CD4-positive, alpha-beta T cell treated with Interleukin-15 for 4 hours (primary cell): ENCODE measurements around the gene PDE1A.
"Not testable (repeated sequence)": the region's sequence is repeated elsewhere in the genome, so short reads cannot be mapped to it uniquely, and the experiment has no call there.

Experiments used
- DNase-seq: peaks from one replicate; pipeline ENCODE4 v3.0.0-alpha.2; 2020; ENCODE audit warnings: low spot score

The PDE1A gene

GRCh38 chr2:182406221-182406620, 20.6 kb downstream of the PDE1A start:
- DNase-seq = no peak

GRCh38 chr2:182404975-182405561, 21.8 kb downstream of the PDE1A start:
- DNase-seq = no peak

GRCh38 chr2:182404092-182404491, 22.7 kb downstream of the PDE1A start:
- no peak for DNase-seq

- DNase-seq = no peak
Measured at GRCh38 chr2:182393270-182393760, 33.5 kb downstream of the PDE1A start.

- no peak for DNase-seq
Measured at GRCh38 chr2:182391443-182391842, 35.4 kb downstream of the PDE1A start.

GRCh38 chr2:182386267-182386880, 40.5 kb downstream of the PDE1A start:
- not testable (repeated sequence) for DNase-seq

- DNase-seq = no peak
Measured at GRCh38 chr2:182384860-182385259, 42.0 kb downstream of the PDE1A start.

GRCh38 chr2:182381225-182381624, 45.6 kb downstream of the PDE1A start:
- no peak for DNase-seq

GRCh38 chr2:182379241-182379640, 47.6 kb downstream of the PDE1A start:
- DNase-seq = no peak

- DNase-seq = no peak
Measured at GRCh38 chr2:182378759-182379158, 48.1 kb downstream of the PDE1A start.

- DNase-seq = no peak
Measured at GRCh38 chr2:182377467-182377866, 49.4 kb downstream of the PDE1A start.

GRCh38 chr2:182375862-182376261, 51.0 kb downstream of the PDE1A start:
- DNase-seq = no peak

- no peak for DNase-seq
Measured at GRCh38 chr2:182372661-182373060, 54.2 kb downstream of the PDE1A start.

- DNase-seq = no peak
Measured at GRCh38 chr2:182368996-182369395, 57.8 kb downstream of the PDE1A start.

GRCh38 chr2:182368446-182368845, 58.4 kb downstream of the PDE1A start:
- no peak for DNase-seq

GRCh38 chr2:182367401-182367800, 59.4 kb downstream of the PDE1A start:
- no peak for DNase-seq

- DNase-seq = no peak
Measured at GRCh38 chr2:182366628-182367027, 60.2 kb downstream of the PDE1A start.

GRCh38 chr2:182365855-182366254, 61.0 kb downstream of the PDE1A start:
- DNase-seq = no peak

- DNase-seq = no peak
Measured at GRCh38 chr2:182361477-182361876, 65.4 kb downstream of the PDE1A start.

GRCh38 chr2:182360663-182361260, 66.1 kb downstream of the PDE1A start:
- DNase-seq = no peak

GRCh38 chr2:182359990-182360662, 66.7 kb downstream of the PDE1A start:
- DNase-seq = no peak

- DNase-seq = no peak
Measured at GRCh38 chr2:182359027-182359989, 67.5 kb downstream of the PDE1A start.
